Keratinocyte (primary cell): ENCODE data around the gene ARHGEF37. TPM values are rescaled to one million over a fixed set of nuclear protein-coding genes. Genes with fewer than 3 reads are reported as not detected.

Experiments
- DNase-seq: peaks from one replicate; pipeline ENCODE4 v3.0.0-alpha.2; 2011; ENCODE audit warnings: low read depth, missing footprints, low spot score
- FAIRE-seq: peaks from 2 replicates; lab custom pipeline; 2011; peaks lifted over from hg19 to GRCh38; lab: Jason Lieb, UNC
- H2AFZ ChIP-seq: 2 replicates; pipeline ENCODE4 v1.6.0; 2012; ENCODE audit warnings: low read length, control low read depth, inconsistent platforms; ENCODE audit not compliant: control insufficient read depth
- H3K27ac ChIP-seq: 2 replicates; pipeline ENCODE4 v1.5.1; 2011; ENCODE audit warnings: low read length; ENCODE audit not compliant: control insufficient read depth, insufficient read depth
- H3K27me3 ChIP-seq: 3 replicates; pipeline ENCODE4 v1.6.0; 2011; ENCODE audit warnings: low read length; ENCODE audit not compliant: control insufficient read depth, insufficient read depth; ENCODE audit errors: extremely low read depth
- H3K36me3 ChIP-seq, 2 experiments: 2 replicates in 1 of 2; 3 replicates in 1 of 2; pipeline ENCODE4 v1.5.1; 2011; ENCODE audit warnings: low read length in 2 of 2, mild to moderate bottlenecking in 1 of 2; ENCODE audit not compliant: control insufficient read depth in 2 of 2, insufficient read depth in 2 of 2; ENCODE audit errors: extremely low read depth in 1 of 2
- H3K4me1 ChIP-seq: 3 replicates; pipeline ENCODE4 v1.5.1; 2011; ENCODE audit warnings: low read length; ENCODE audit not compliant: control insufficient read depth, insufficient read depth; ENCODE audit errors: extremely low read depth
- H3K4me2 ChIP-seq: 3 replicates; pipeline ENCODE4 v1.6.0; 2011; ENCODE audit warnings: low read depth, low read length; ENCODE audit not compliant: control insufficient read depth, insufficient read depth; ENCODE audit errors: extremely low read depth
- H3K4me3 ChIP-seq, 3 experiments: fragments of 200-600 bp in 1 of 3; sonication (generic) in 1 of 3; 2 replicates in 2 of 3; 3 replicates in 1 of 3; pipeline ENCODE4 v1.5.1; 2011 to 2016; ENCODE audit warnings: low read length in 3 of 3, mild to moderate bottlenecking in 3 of 3, control low read depth in 2 of 3, inconsistent platforms in 1 of 3, low read depth in 1 of 3, mixed read lengths in 1 of 3, mixed run types in 1 of 3, moderate library complexity in 1 of 3; ENCODE audit not compliant: control insufficient read depth in 2 of 3, insufficient read depth in 2 of 3; ENCODE audit errors: extremely low read depth in 1 of 3
- H3K79me2 ChIP-seq: 2 replicates; pipeline ENCODE4 v1.6.0; 2012; ENCODE audit warnings: low read length; ENCODE audit not compliant: control insufficient read depth, insufficient read depth
- H3K9ac ChIP-seq: 3 replicates; pipeline ENCODE4 v1.6.0; 2011; ENCODE audit warnings: low read length; ENCODE audit not compliant: control insufficient read depth, insufficient read depth; ENCODE audit errors: extremely low read depth
- H3K9me1 ChIP-seq: 3 replicates; pipeline ENCODE4 v1.6.0; 2011; ENCODE audit warnings: low read length; ENCODE audit not compliant: control insufficient read depth, insufficient read depth; ENCODE audit errors: extremely low read depth
- H3K9me3 ChIP-seq: 2 replicates; pipeline ENCODE4 v1.5.1; 2012; ENCODE audit warnings: low read depth, low read length; ENCODE audit not compliant: control insufficient read depth
- H4K20me1 ChIP-seq: 3 replicates; pipeline ENCODE4 v1.6.0; 2011; ENCODE audit warnings: low read length; ENCODE audit not compliant: control insufficient read depth, insufficient read depth; ENCODE audit errors: extremely low read depth
- CTCF ChIP-seq, 3 experiments: IDR thresholded peaks in 1 of 3; conservative IDR thresholded peaks in 1 of 3; optimal IDR thresholded peaks in 1 of 3; 2 replicates in 2 of 3; 3 replicates in 1 of 3; pipeline versions ENCODE3 to v1.5.1; 2011; ENCODE audit warnings: low read length in 3 of 3, mild to moderate bottlenecking in 3 of 3, moderate library complexity in 2 of 3, control low read depth in 1 of 3, inconsistent platforms in 1 of 3; ENCODE audit not compliant: insufficient read depth in 2 of 3; ENCODE audit errors: extremely low read depth in 1 of 3
- EZH2 ChIP-seq: IDR thresholded peaks from one replicate; pipeline ENCODE4 v1.6.1; 2012; ENCODE audit warnings: inconsistent platforms, mild to moderate bottlenecking, low read length, moderate library complexity
- dilution Hi-C: fragments of 300-500 bp; cut with MboI; formaldehyde crosslinking; loops from one replicate; pipeline ENCODE4 v1.7.0; 2020; ENCODE audit warnings: low sequenced_read_pairs; ENCODE audit not compliant: extremely low pct_ligation_motif_present
- polyA plus RNA-seq, 5 experiments: library from polyadenylated mRNA; depleted of rRNA in 3 of 5; stranded (reverse) in 3 of 5; stranded (forward) in 1 of 5; unstranded in 1 of 5; fragments of >200 nt; gene quantifications; 1 replicate in 1 of 5; 2 replicates in 3 of 5; 3 replicates in 1 of 5; pipeline versions ENCODE4 v1.2.1 to v1.2.3, GENCODE V29; 2011 to 2012; ENCODE audit warnings: missing spikeins in 2 of 5, low read depth in 1 of 5, low replicate concordance in 1 of 5

Gene ARHGEF37
- polyA plus RNA-seq, 1 donor (not counting 4 experiments of a cell fraction or from before 2014, with no cell fraction given), result 8.7 TPM

GRCh38 chr5:149628221-149628620, 46.9 kb downstream of the ARHGEF37 start:
- no peak overlapping the region for H3K9ac ChIP-seq
- H3K4me3 ChIP-seq, result no peak overlapping the region
- peaks cover 0 to 14% of the 10 kb centered on the region in 2 experiments for H3K36me3 ChIP-seq
- no peaks in the 10 kb centered on the region for H4K20me1 ChIP-seq
- FAIRE-seq (peak; percentile 20), DNase-seq (no peak)
- H3K27me3 ChIP-seq, result no peaks in the 10 kb centered on the region
- dilution Hi-C loops, result no loop called here
- no peaks in the 10 kb centered on the region for H3K9me3 ChIP-seq
- no peak overlapping the region for H2AFZ ChIP-seq
- no peak overlapping the region for H3K27ac ChIP-seq
- H3K4me2 ChIP-seq, result no peak overlapping the region
- H3K4me1 ChIP-seq, result peaks cover 17% of the 10 kb centered on the region
- no peak for TF ChIP-seq CTCF (optimal IDR thresholded peaks at IDR 0.05 in 1 of 3, IDR thresholded peaks at IDR 0.05 in 1 of 3, conservative IDR thresholded peaks at IDR 0.05 in 1 of 3; ENCODE audit: extremely low read depth in 1 of 3, insufficient read depth in 2 of 3, low read length in 3 of 3)
- no peak for TF ChIP-seq EZH2
- H3K9me1 ChIP-seq, result no peaks in the 10 kb centered on the region
- H3K79me2 ChIP-seq, result no peaks in the 10 kb centered on the region

- no peak overlapping the region for H3K4me2 ChIP-seq
- H3K36me3 ChIP-seq, result peaks cover 0 to 12% of the 10 kb centered on the region in 2 experiments
- peaks cover 24% of the 10 kb centered on the region for H3K4me1 ChIP-seq
- H3K9me3 ChIP-seq, result no peaks in the 10 kb centered on the region
- DNase-seq, result no peak
- FAIRE-seq, result no peak
- no peaks in the 10 kb centered on the region for H3K79me2 ChIP-seq
- no peak overlapping the region for H3K4me3 ChIP-seq
- TF ChIP-seq EZH2 (no peak), CTCF (optimal IDR thresholded peaks at IDR 0.05 in 1 of 3, IDR thresholded peaks at IDR 0.05 in 1 of 3, conservative IDR thresholded peaks at IDR 0.05 in 1 of 3; ENCODE audit: extremely low read depth in 1 of 3, insufficient read depth in 2 of 3, low read length in 3 of 3) (no peak)
- no peak overlapping the region for H3K27ac ChIP-seq
- H3K9ac ChIP-seq, result no peak overlapping the region
- no peaks in the 10 kb centered on the region for H4K20me1 ChIP-seq
- no peaks in the 10 kb centered on the region for H3K27me3 ChIP-seq
- dilution Hi-C loops, result no loop called here
- H2AFZ ChIP-seq, result no peak overlapping the region
- H3K9me1 ChIP-seq, result no peaks in the 10 kb centered on the region
Measured at GRCh38 chr5:149628846-149629388, 47.6 kb downstream of the ARHGEF37 start.
